ENCODE data around the gene RIMBP3B.
"Not testable (repeated sequence)": the region's sequence is repeated elsewhere in the genome, so short reads cannot be mapped to it uniquely, and the experiment has no call there.

- TF ChIP-seq, protein P1, sequence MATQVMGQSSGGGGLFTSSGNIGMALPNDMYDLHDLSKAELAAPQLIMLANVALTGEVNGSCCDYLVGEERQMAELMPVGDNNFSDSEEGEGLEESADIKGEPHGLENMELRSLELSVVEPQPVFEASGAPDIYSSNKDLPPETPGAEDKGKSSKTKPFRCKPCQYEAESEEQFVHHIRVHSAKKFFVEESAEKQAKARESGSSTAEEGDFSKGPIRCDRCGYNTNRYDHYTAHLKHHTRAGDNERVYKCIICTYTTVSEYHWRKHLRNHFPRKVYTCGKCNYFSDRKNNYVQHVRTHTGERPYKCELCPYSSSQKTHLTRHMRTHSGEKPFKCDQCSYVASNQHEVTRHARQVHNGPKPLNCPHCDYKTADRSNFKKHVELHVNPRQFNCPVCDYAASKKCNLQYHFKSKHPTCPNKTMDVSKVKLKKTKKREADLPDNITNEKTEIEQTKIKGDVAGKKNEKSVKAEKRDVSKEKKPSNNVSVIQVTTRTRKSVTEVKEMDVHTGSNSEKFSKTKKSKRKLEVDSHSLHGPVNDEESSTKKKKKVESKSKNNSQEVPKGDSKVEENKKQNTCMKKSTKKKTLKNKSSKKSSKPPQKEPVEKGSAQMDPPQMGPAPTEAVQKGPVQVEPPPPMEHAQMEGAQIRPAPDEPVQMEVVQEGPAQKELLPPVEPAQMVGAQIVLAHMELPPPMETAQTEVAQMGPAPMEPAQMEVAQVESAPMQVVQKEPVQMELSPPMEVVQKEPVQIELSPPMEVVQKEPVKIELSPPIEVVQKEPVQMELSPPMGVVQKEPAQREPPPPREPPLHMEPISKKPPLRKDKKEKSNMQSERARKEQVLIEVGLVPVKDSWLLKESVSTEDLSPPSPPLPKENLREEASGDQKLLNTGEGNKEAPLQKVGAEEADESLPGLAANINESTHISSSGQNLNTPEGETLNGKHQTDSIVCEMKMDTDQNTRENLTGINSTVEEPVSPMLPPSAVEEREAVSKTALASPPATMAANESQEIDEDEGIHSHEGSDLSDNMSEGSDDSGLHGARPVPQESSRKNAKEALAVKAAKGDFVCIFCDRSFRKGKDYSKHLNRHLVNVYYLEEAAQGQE (IDR thresholded peaks at IDR 0.05), result not testable (repeated sequence)
- TF ChIP-seq JUN (IDR thresholded peaks at IDR 0.05); CTCF (IDR thresholded peaks at IDR 0.05); ATOH8 (CRISPR knock-in tag; IDR thresholded peaks at IDR 0.05; ENCODE audit: low read depth); ESRRA (IDR thresholded peaks at IDR 0.05; ENCODE audit: borderline replicate concordance, low read length): not testable (repeated sequence)
Measured at GRCh38 chr22:21420180-21420763, 36.7 kb downstream of the RIMBP3B start.
